ENCODE results near the gene MDC1.

MDC1 gene

DNA sequence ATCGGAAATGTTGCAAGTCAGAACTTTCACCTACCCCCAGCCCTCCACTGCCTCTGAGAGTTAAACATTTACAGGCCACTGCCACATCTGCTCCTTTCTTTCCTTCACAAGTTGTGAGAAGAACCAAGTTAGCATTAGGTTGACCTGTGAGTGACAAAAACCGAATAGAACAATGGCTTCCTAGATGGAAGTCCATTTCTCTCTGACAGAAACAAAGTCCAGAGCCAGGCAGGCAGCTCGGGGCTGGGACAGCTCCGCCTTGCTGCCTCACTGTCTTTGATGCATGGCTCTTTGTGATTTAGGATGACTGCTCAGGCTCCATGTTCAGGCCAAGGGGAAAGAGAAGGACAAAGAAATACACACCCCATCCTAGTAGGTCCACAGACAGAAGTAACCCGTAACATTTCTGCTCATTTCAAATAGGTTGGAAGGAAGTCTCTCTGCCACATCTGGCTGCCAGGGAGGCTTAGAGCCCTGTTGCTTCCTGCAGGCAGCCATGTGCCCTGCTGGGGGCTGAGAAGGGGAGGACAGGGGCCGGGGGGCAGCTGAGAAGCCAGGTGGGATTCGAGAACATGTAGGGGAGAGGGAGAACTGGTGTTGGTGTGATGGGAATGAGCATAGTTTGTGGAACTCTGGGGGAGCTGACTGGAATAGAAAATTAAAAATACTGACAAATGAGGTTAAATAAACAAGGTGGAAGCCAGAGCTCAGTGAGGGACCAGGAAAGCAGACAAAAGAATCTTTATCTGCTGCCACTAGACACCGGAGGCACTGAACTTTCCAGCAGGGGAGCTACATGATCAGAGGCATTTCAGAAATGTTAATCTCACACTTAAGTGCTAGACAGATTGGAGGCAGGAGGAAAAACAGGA, 46.8 kb upstream of the MDC1 start:
- H3K4me2 ChIP-seq (ENCODE audit: low read length), result peak overlapping the region; percentile 56
- H3K4me3 ChIP-seq (ENCODE audit: low read length), result no peak overlapping the region
- H3K36me3 ChIP-seq (replicated peaks; ENCODE audit: low read depth, low read length), result no peaks in the 10 kb centered on the region
- peak overlapping the region; percentile 91 for H2AFZ ChIP-seq (ENCODE audit: low read depth, low read length)
- no peaks in the 10 kb centered on the region for H4K20me1 ChIP-seq (ENCODE audit: insufficient read depth, low read length)
- H3K27ac ChIP-seq (ENCODE audit: low read length), result no peak overlapping the region
- 0 out of 2 replicates have a peak overlapping the region, but pooled peaks have one; percentile 20 for H3K9ac ChIP-seq (ENCODE audit: low read length)
- TF ChIP-seq, protein P1, sequence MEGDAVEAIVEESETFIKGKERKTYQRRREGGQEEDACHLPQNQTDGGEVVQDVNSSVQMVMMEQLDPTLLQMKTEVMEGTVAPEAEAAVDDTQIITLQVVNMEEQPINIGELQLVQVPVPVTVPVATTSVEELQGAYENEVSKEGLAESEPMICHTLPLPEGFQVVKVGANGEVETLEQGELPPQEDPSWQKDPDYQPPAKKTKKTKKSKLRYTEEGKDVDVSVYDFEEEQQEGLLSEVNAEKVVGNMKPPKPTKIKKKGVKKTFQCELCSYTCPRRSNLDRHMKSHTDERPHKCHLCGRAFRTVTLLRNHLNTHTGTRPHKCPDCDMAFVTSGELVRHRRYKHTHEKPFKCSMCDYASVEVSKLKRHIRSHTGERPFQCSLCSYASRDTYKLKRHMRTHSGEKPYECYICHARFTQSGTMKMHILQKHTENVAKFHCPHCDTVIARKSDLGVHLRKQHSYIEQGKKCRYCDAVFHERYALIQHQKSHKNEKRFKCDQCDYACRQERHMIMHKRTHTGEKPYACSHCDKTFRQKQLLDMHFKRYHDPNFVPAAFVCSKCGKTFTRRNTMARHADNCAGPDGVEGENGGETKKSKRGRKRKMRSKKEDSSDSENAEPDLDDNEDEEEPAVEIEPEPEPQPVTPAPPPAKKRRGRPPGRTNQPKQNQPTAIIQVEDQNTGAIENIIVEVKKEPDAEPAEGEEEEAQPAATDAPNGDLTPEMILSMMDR (IDR thresholded peaks at IDR 0.05; ENCODE audit: low read depth, low read length), result no peak
- TF ChIP-seq EZH2phosphoT487 (IDR thresholded peaks at IDR 0.05; ENCODE audit: low read depth), result no peak
- H3K27me3 ChIP-seq (ENCODE audit: low read depth, low read length), result no peaks in the 10 kb centered on the region
- no peaks in the 10 kb centered on the region for H3K9me3 ChIP-seq (ENCODE audit: insufficient read depth, low read length)
- H3K4me1 ChIP-seq (ENCODE audit: low read length), result peaks cover 18% of the 10 kb centered on the region
- no peaks in the 10 kb centered on the region for H3K79me2 ChIP-seq (ENCODE audit: low read length)

DNA sequence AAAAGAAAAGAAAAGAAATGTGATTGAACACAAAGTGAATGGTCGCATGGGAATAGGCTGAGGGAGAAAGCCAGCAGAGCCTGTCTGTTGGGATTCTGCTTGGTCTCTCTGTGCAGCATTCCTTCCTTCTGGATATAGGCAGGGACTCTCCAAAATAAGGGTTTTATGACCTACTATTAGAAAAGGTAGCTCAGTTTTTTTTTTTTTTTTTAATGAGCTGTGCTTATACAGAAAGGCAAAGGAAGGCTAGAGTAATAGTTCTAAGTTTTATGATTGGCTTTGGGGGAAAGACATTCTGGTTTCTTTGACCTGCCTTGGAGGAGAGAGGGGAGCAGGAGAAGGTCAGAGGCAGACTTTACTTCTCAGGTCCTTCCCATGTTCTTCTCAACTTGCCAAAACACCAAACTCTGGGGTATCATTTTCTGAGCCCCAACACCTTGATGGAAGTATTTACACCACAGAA, 46.1 kb upstream of the MDC1 start:
- Histone ChIP-seq H3K27me3 (ENCODE audit: low read depth, low read length) (no peaks in the 10 kb centered on the region), H3K79me2 (ENCODE audit: low read length) (no peaks in the 10 kb centered on the region), H3K4me3 (ENCODE audit: low read length) (no peak overlapping the region), H3K9ac (ENCODE audit: low read length) (no peak overlapping the region), H3K9me3 (ENCODE audit: insufficient read depth, low read length) (no peaks in the 10 kb centered on the region), H3K4me2 (ENCODE audit: low read length) (peak overlapping the region; percentile 56), H2AFZ (ENCODE audit: low read depth, low read length) (peak overlapping the region; percentile 91; the same call in 1 of the 2 replicates), H3K36me3 (replicated peaks; ENCODE audit: low read depth, low read length) (no peaks in the 10 kb centered on the region), H3K4me1 (ENCODE audit: low read length) (peaks cover 23% of the 10 kb centered on the region), H3K27ac (ENCODE audit: low read length) (no peak overlapping the region), H4K20me1 (ENCODE audit: insufficient read depth, low read length) (no peaks in the 10 kb centered on the region)
- no peak for TF ChIP-seq EZH2phosphoT487 (IDR thresholded peaks at IDR 0.05; ENCODE audit: low read depth)
- TF ChIP-seq, protein P1 (IDR thresholded peaks at IDR 0.05; ENCODE audit: low read depth, low read length), result no peak

DNA sequence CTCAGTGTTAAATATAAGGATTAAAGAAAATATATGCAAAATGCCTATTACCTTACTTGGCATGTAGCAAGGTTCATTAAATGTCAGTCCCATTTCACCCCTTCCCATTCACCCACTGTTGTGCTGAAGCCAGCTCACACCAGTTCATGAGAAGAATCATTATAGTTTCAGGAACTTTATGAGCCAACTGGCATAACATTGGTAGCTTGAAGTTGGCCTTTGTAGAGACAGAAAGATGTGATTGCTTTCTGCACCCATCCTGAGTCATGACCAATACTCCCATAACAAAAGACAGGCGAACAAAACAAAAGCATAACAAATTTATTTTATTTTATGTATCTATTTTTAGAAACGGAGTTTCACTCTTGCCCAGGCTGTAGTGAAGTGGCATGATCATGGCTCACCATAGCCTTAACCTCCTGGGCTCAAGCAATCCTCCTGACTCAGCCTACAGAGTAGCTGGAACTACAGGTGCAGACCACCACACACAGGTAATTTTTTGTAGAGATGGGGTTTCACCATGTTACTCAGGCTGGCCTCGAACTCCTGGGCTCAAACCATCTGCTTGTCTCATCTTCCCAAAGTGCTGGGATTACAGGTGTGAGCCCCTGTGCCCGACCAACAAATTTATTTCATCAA, 44.8 kb upstream of the MDC1 start:
- peaks cover 23% of the 10 kb centered on the region for H3K4me1 ChIP-seq (ENCODE audit: low read length)
- no peak overlapping the region for H3K4me2 ChIP-seq (ENCODE audit: low read length)
- H2AFZ ChIP-seq (ENCODE audit: low read depth, low read length), result no peak overlapping the region
- no peaks in the 10 kb centered on the region for H3K27me3 ChIP-seq (ENCODE audit: low read depth, low read length)
- no peaks in the 10 kb centered on the region for H3K36me3 ChIP-seq (replicated peaks; ENCODE audit: low read depth, low read length)
- no peak overlapping the region for H3K27ac ChIP-seq (ENCODE audit: low read length)
- no peaks in the 10 kb centered on the region for H3K9me3 ChIP-seq (ENCODE audit: insufficient read depth, low read length)
- TF ChIP-seq, protein P1 (IDR thresholded peaks at IDR 0.05; ENCODE audit: low read depth, low read length), result no peak
- no peak for TF ChIP-seq EZH2phosphoT487 (IDR thresholded peaks at IDR 0.05; ENCODE audit: low read depth)
- H3K9ac ChIP-seq (ENCODE audit: low read length), result no peak overlapping the region
- no peaks in the 10 kb centered on the region for H4K20me1 ChIP-seq (ENCODE audit: insufficient read depth, low read length)
- H3K79me2 ChIP-seq (ENCODE audit: low read length), result no peaks in the 10 kb centered on the region
- no peak overlapping the region for H3K4me3 ChIP-seq (ENCODE audit: low read length)

DNA sequence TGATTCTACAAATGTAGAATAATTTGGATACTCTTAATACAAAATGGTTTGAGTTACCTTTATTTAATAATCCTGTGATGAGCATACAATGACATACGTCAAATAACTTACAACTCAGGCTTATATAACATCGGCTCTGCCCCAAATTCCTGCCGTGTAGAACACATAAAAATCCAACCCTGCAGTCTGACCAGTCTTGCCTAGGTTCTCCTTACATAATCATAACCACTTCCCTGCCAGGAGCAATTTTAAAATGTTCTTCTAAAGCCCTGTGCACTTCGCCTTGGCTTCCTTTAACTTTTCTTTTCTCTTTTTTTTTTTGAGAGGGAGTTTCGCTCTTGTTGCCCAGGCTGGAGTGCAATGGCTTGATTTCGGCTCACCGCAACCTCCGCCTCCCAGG, 43.5 kb upstream of the MDC1 start:
- no peaks in the 10 kb centered on the region for H3K79me2 ChIP-seq (ENCODE audit: low read length)
- no peak overlapping the region for H3K4me2 ChIP-seq (ENCODE audit: low read length)

More for the DNA sequence above, 43.5 kb upstream of the MDC1 start:
- TF ChIP-seq EZH2phosphoT487 (IDR thresholded peaks at IDR 0.05; ENCODE audit: low read depth), result no peak
- TF ChIP-seq, protein P1 (IDR thresholded peaks at IDR 0.05; ENCODE audit: low read depth, low read length), result no peak
- no peaks in the 10 kb centered on the region for H4K20me1 ChIP-seq (ENCODE audit: insufficient read depth, low read length)
- no peaks in the 10 kb centered on the region for H3K27me3 ChIP-seq (ENCODE audit: low read depth, low read length)
- no peak overlapping the region for H3K27ac ChIP-seq (ENCODE audit: low read length)
- H3K9me3 ChIP-seq (ENCODE audit: insufficient read depth, low read length), result no peaks in the 10 kb centered on the region
- H3K4me3 ChIP-seq (ENCODE audit: low read length), result no peak overlapping the region
- no peak overlapping the region for H3K9ac ChIP-seq (ENCODE audit: low read length)
- no peaks in the 10 kb centered on the region for H3K36me3 ChIP-seq (replicated peaks; ENCODE audit: low read depth, low read length)
- H2AFZ ChIP-seq (ENCODE audit: low read depth, low read length), result no peak overlapping the region
- peaks cover 23% of the 10 kb centered on the region for H3K4me1 ChIP-seq (ENCODE audit: low read length)

Measured in OCI-LY3 (cell line).